ENCODE measurements around the gene SPIN3.
"Not testable (repeated sequence)": the region's sequence is repeated elsewhere in the genome, so short reads cannot be mapped to it uniquely, and the experiment has no call there.

SPIN3 gene

GRCh38 chrX:56995271-56995994 is at the start of gene SPIN3:
SPIN3 (minus strand) TSS chrX:56995541; CDS start chrX:56994947, 594 bp downstream.
- DNase-seq: peak; percentile 36 to 44

GRCh38 chrX:57044245-57044644 is 48.9 kb upstream of the SPIN3 start:
- no peak for DNase-seq

DNA sequence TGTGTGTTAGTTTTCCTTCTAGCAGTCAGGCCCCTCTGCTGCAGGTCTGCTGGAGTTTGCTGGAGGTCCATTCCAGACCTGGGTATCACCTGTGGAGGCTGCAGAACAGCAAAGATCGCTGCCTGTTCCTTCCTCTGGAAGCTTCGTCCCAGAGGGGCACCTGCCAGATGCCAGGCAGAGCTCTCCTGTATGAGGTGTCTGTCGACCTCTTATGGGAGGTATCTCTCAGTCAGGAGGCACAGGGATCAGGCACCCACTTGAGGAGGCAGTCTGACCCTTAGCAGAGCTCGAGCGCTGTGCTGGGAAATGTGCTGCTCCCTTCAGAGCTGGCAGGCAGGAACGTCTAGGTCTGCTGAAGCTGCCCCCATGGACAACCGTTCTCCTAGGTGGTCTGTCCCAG is 41.9 kb upstream of the SPIN3 start:
- DNase-seq: not testable (repeated sequence)

GRCh38 chrX:56994375-56995270 is 718 bp downstream of the SPIN3 start:
- DNase-seq: no peak

GRCh38 chrX:56987741-56988140 is 7.6 kb downstream of the SPIN3 start:
- no peak for DNase-seq

- DNase-seq: no peak
Observed at GRCh38 chrX:56986138-56986537, 9.2 kb downstream of the SPIN3 start.

- DNase-seq: no peak
Observed at GRCh38 chrX:56978172-56978571, 17.2 kb downstream of the SPIN3 start.

DNA sequence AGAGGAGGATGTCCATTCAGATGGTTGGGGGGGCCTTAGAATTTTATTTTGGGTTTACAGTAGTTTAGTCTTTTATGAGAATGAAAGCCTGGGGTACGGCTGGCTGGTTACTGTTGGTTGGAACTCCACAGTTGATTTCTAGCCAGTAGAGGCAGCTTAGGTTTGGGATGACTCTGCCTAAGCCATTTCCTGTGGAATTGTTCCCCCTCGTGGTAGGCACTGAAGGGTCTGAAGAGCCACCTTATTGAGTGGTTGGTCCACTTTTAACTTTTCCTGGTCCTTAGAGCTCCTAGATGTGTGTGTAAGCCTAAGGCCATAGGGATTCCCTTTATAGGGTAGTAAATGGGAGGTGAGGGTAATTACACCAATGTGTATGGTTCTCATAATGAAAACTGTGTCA is 19.7 kb downstream of the SPIN3 start:
- DNase-seq: no peak

- no peak for DNase-seq
Observed at GRCh38 chrX:56974408-56974807, 20.9 kb downstream of the SPIN3 start.

GRCh38 chrX:56969559-56969958 is 25.8 kb downstream of the SPIN3 start:
- no peak for DNase-seq

- DNase-seq: no peak
Observed at GRCh38 chrX:56968980-56969379, 26.4 kb downstream of the SPIN3 start.

- no peak for DNase-seq
Observed at GRCh38 chrX:56963377-56963776, 32.0 kb downstream of the SPIN3 start.

DNA sequence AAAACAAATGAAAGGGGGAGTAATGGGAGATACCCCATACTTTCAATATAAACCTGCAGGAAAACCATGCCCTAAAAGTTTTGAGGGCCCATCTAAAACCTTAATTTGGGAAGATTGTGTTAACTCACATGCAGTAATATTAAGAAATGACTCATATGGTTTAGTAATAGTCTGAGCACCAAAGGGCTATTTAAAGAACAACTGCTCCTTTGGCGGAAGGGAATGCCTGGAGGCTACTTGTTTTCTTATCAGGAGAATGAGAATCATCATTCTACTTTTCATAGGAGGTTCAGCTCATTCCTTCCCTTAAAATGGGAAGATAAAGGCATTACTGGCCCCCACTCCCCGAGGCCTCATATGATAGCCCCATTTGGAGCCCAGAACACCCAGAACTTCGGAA is 47.6 kb downstream of the SPIN3 start:
- DNase-seq: no peak

DNA sequence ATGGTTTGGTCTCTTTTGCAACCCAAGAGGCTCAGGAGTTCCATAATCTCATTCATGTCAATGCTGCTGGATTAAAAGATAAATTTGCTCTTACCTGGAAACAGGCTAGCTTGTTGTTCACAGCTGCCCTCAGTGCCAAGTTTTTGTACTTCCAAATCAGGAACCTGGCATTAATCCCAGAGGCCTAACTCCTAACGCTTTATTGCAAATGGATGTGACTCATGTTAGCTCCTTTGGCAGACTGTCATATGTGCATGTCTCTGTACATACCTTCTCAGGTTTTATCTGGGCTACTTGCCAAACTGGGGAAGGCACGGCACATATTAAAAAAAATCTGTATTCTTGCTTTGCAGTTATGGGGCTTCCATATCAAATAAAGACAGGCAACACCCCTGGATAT is 49.1 kb downstream of the SPIN3 start:
- not testable (repeated sequence) for DNase-seq

DNA sequence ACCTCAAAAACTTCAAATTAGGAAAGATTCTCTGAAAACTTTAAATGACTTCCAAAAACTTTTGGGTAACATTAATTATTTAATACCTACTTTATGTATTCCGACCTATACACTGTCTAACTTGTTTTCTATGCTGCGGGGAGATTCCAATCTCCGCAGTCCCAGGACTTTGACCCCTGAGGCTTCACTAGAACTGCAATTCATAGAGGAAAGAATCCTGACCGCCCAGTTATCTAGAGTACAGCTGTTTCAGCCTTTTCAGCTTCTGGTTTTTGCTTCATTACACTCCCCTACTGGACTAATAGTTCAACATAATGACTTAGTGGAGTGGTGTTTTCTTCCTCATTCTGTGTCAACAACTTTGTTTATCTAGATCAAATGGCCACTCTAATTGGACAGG is 50.1 kb downstream of the SPIN3 start:
- DNase-seq: not testable (repeated sequence)

GRCh38 chrX:56943264-56943663 is 52.1 kb downstream of the SPIN3 start:
- DNase-seq: no peak

All from NCI-H187 (cell line).